ENCODE results near the gene RPS6KA5.

DNA sequence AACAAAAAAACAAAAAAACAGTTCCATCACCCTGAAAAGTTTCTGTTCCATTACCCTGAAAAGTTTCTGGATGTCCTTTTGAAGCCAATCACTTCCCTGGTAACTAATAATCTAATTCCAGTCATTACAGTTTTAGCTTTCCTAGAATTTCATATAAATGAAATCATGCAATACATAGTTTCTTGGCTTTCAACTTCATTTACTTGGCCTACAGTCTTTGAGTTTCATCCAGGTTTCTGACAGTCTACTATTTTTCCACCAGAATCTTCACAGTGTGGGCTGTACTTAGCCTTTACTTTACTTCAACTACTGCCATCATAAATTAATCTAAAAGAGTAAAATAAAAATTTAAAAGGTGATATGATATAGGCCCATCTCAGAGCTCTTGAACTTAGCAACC lies 55.5 kb downstream of the RPS6KA5 start:
- TF ChIP-seq, protein P1, sequence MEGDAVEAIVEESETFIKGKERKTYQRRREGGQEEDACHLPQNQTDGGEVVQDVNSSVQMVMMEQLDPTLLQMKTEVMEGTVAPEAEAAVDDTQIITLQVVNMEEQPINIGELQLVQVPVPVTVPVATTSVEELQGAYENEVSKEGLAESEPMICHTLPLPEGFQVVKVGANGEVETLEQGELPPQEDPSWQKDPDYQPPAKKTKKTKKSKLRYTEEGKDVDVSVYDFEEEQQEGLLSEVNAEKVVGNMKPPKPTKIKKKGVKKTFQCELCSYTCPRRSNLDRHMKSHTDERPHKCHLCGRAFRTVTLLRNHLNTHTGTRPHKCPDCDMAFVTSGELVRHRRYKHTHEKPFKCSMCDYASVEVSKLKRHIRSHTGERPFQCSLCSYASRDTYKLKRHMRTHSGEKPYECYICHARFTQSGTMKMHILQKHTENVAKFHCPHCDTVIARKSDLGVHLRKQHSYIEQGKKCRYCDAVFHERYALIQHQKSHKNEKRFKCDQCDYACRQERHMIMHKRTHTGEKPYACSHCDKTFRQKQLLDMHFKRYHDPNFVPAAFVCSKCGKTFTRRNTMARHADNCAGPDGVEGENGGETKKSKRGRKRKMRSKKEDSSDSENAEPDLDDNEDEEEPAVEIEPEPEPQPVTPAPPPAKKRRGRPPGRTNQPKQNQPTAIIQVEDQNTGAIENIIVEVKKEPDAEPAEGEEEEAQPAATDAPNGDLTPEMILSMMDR (IDR thresholded peaks at IDR 0.05; ENCODE audit: borderline replicate concordance, extremely low read depth, low read length, poor library complexity, severe bottlenecking) = no peak
- no peak for TF ChIP-seq EZH2 (IDR thresholded peaks at IDR 0.05; ENCODE audit: borderline replicate concordance, low read depth, low read length, severe bottlenecking)
